ENCODE measurements around the gene CSMD2. TPM values are rescaled to one million over a fixed set of nuclear protein-coding genes. Genes with fewer than 3 reads are reported as not detected.

CSMD2 gene
- total RNA-seq, 2 donors from 2014 or later = 2.8 to 3.0 TPM

DNA sequence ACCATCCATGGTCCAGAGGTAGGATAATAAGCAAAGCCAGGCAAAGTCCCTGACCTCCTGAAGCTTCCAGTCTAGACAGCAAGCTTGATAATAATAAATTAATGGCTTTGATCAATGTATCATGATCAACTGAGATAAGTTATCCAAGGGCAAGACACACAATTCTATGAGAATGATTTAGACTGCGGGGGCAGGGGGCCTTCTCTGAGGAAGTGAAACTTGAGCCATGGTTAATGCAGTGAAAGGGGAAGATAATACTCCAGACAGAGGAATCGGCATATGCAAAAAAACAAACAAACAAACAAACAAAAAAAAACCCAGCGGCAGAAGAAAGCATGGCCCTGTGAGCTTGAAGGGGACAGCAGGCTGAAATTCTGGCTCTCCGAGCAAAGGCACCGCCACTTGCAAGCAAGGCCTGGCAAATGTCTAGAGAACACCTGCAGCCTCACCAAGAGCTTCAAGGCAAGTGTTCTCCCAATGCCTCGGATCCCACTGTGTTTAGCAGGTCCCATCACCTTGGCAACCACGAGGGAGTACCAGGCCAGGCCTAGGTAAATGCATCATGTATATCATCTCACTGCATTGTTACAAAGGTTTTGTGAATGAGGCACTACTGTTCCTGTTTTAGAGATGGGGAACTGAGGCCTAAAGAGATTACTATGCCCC lies 24.9 kb downstream of the CSMD2 start:
- H3K4me1 ChIP-seq (ENCODE audit: control insufficient read depth in 1 of 2, low read depth in 2 of 2) = no peaks in the 10 kb centered on the region
- no peaks in the 10 kb centered on the region for H3K27me3 ChIP-seq (replicated peaks; ENCODE audit: insufficient read depth)
- no peaks in the 10 kb centered on the region for H3K9me3 ChIP-seq
- H3K36me3 ChIP-seq = no peaks in the 10 kb centered on the region
- ATAC-seq (ENCODE audit: insufficient number of reproducible peaks, low FRiP score, low read depth) = no peak
- no peak overlapping the region for H3K4me3 ChIP-seq
- DNase-seq (ENCODE audit: low spot score) = no peak
- no peak overlapping the region for H3K27ac ChIP-seq
- TF ChIP-seq, protein P1, sequence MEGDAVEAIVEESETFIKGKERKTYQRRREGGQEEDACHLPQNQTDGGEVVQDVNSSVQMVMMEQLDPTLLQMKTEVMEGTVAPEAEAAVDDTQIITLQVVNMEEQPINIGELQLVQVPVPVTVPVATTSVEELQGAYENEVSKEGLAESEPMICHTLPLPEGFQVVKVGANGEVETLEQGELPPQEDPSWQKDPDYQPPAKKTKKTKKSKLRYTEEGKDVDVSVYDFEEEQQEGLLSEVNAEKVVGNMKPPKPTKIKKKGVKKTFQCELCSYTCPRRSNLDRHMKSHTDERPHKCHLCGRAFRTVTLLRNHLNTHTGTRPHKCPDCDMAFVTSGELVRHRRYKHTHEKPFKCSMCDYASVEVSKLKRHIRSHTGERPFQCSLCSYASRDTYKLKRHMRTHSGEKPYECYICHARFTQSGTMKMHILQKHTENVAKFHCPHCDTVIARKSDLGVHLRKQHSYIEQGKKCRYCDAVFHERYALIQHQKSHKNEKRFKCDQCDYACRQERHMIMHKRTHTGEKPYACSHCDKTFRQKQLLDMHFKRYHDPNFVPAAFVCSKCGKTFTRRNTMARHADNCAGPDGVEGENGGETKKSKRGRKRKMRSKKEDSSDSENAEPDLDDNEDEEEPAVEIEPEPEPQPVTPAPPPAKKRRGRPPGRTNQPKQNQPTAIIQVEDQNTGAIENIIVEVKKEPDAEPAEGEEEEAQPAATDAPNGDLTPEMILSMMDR (IDR thresholded peaks at IDR 0.05) = no peak

DNA sequence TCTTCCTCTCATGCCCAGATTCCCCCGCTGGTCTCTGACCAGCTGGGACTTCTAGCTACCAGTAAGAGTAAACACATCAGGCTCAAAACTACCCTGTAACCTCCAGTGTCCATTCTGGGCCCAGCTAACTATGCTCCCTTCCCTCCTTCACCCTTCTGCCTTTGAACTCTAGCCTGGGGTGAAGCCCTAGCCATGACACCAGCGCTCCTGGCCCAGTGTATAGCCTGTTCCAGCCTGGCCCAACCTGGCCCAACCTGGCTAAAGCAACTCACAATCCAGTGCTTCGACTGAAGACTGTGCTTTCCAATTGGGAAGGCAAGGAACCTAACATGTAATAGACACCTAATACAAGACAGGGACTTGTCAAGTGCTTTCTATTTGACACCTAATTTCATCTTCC lies 27.6 kb downstream of the CSMD2 start:
- Histone ChIP-seq H3K9me3 (no peaks in the 10 kb centered on the region), H3K27me3 (replicated peaks; ENCODE audit: insufficient read depth) (no peaks in the 10 kb centered on the region), H3K27ac (no peak overlapping the region), H3K4me3 (no peak overlapping the region), H3K4me1 (ENCODE audit: control insufficient read depth in 1 of 2, low read depth in 2 of 2) (no peaks in the 10 kb centered on the region), H3K36me3 (no peaks in the 10 kb centered on the region)
- DNase-seq (ENCODE audit: low spot score) = no peak
- ATAC-seq (ENCODE audit: insufficient number of reproducible peaks, low FRiP score, low read depth) = no peak
- TF ChIP-seq, protein P1 (IDR thresholded peaks at IDR 0.05) = no peak

DNA sequence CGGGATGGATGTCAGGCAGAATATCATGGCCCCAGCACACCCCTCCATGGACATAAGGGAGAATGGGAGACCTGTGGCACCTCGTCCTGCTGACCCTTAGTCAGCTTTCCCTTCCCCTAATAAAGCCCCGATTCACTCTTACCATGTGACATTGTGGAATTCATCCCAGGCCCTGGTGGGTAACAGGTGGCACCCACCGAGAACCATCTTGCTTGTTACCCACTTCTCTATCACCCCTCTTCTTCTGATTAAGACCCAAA lies 32.9 kb downstream of the CSMD2 start:
- TF ChIP-seq, protein P1 (IDR thresholded peaks at IDR 0.05) = no peak
- Histone ChIP-seq H3K27me3 (replicated peaks; ENCODE audit: insufficient read depth) (no peaks in the 10 kb centered on the region), H3K4me3 (no peak overlapping the region), H3K36me3 (no peaks in the 10 kb centered on the region), H3K27ac (no peak overlapping the region), H3K9me3 (no peaks in the 10 kb centered on the region), H3K4me1 (ENCODE audit: control insufficient read depth in 1 of 2, low read depth in 2 of 2) (no peaks in the 10 kb centered on the region)
- no peak for DNase-seq (ENCODE audit: low spot score)
- no peak for ATAC-seq (ENCODE audit: insufficient number of reproducible peaks, low FRiP score, low read depth)

DNA sequence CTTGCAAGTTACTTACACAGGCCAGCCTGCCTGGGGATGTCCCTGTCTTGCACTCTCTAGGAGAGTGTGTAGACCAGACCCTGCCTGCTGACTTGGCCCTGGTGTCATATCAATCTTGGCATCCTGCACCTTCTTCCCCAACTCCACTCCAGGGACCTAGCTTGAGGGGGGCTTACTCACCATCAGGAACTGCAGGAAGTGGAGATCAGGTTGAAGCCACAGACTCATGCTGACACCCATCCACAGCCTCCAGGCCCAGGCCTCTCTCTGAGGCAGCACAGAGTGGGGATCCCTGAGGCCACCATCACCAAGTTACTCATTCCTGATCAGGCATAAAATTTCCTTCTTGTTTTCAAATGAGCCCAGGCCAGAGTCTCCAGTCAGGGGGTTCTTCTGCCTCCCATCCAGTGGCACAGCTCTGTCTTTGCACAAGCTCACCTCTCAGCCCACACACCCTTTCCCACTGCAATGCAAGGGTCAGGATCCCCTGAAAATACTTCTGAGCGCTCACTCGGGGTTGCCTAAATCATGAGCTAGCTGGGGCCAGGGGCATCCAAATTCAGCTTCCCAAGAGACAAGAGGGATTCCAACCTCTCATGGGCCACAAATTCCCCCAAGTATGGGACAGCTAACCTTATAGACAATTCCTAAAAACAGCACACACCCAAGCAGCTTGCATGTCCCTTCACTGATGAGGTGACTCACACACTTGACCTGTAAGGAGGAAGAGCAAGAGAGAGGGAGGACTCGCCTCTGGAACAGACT lies 33.5 kb downstream of the CSMD2 start:
- no peaks in the 10 kb centered on the region for H3K27me3 ChIP-seq (replicated peaks; ENCODE audit: insufficient read depth)
- no peak for DNase-seq (ENCODE audit: low spot score)
- no peak overlapping the region for H3K27ac ChIP-seq
- no peaks in the 10 kb centered on the region for H3K9me3 ChIP-seq
- TF ChIP-seq, protein P1 (IDR thresholded peaks at IDR 0.05) = no peak
- H3K4me1 ChIP-seq (ENCODE audit: control insufficient read depth in 1 of 2, low read depth in 2 of 2) = no peaks in the 10 kb centered on the region
- H3K4me3 ChIP-seq = no peak overlapping the region
- H3K36me3 ChIP-seq = no peaks in the 10 kb centered on the region
- ATAC-seq (ENCODE audit: insufficient number of reproducible peaks, low FRiP score, low read depth) = no peak

DNA sequence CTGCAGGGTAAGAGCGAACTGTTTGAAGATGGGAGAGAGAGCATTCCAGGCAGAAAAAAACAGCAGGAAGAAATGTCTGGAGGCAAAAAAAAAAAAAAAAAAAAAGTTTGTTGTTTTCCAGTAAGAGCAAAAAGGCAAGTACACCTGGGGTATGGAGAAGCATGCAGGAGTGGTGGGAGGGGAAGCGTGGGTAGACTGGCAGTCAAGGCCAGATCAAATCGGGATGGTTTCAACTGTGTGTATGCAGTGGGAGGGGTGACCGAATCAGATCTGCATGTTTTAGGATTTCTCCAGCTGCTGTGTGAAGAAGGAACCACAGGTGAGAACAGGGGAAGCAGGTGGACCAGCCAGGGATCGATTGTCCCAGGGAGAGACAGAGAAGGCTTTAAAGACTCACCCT lies 34.7 kb downstream of the CSMD2 start:
- H3K4me1 ChIP-seq (ENCODE audit: control insufficient read depth in 1 of 2, low read depth in 2 of 2) = no peaks in the 10 kb centered on the region
- DNase-seq (ENCODE audit: low spot score) = no peak
- TF ChIP-seq, protein P1 (IDR thresholded peaks at IDR 0.05) = no peak

More for the DNA sequence above, 34.7 kb downstream of the CSMD2 start:
- ATAC-seq (ENCODE audit: insufficient number of reproducible peaks, low FRiP score, low read depth) = no peak
- Histone ChIP-seq H3K9me3 (no peaks in the 10 kb centered on the region), H3K36me3 (no peaks in the 10 kb centered on the region), H3K27me3 (replicated peaks; ENCODE audit: insufficient read depth) (no peaks in the 10 kb centered on the region), H3K27ac (no peak overlapping the region), H3K4me3 (no peak overlapping the region)

All from thoracic aorta (tissue), 2 donors.